GM23338 (cell line): ENCODE results near the gene DCDC1. TPM values are rescaled to one million over a fixed set of nuclear protein-coding genes. Genes with fewer than 3 reads are reported as not detected.

Experiments used
- ATAC-seq: fragments of 200-7000 bp; cut with Tn5 transposase; 3 replicates; pipeline ENCODE4 v1.9.1; 2020
- DNase-seq: peaks from one replicate; pipeline ENCODE4 v3.0.0-alpha.2; 2015; ENCODE audit warnings: low spot score
- H2AFZ ChIP-seq: fragments of 200-600 bp; sonication (generic); 2 replicates; pipeline ENCODE4 v1.8.0; 2016; ENCODE audit warnings: antibody characterized with exemption, mild to moderate bottlenecking, moderate library complexity
- H3F3A ChIP-seq: fragments of 200-600 bp; sonication (generic); replicated peaks from 2 replicates; pipeline ENCODE4 v1.8.0; 2017; ENCODE audit warnings: antibody characterized with exemption, mixed run types, low read depth
- H3K27ac ChIP-seq: fragments of 200-600 bp; sonication (generic); 2 replicates; pipeline ENCODE4 v1.6.1; 2016; ENCODE audit warnings: low read depth
- H3K27me3 ChIP-seq: fragments of 200-600 bp; sonication (generic); 2 replicates; pipeline ENCODE4 v1.8.0; 2016; ENCODE audit warnings: mild to moderate bottlenecking, mixed run types, moderate library complexity; ENCODE audit not compliant: insufficient read depth
- H3K36me3 ChIP-seq: fragments of 200-600 bp; sonication (generic); 2 replicates; pipeline ENCODE4 v1.8.0; 2016; ENCODE audit warnings: mild to moderate bottlenecking; ENCODE audit not compliant: insufficient read depth
- H3K4me1 ChIP-seq: fragments of 200-600 bp; sonication (generic); 2 replicates; pipeline ENCODE4 v1.8.0; 2016; ENCODE audit warnings: mild to moderate bottlenecking, moderate library complexity; ENCODE audit not compliant: insufficient read depth
- H3K4me2 ChIP-seq: fragments of 200-600 bp; sonication (generic); 2 replicates; pipeline ENCODE4 v1.7.1; 2017; ENCODE audit warnings: mixed run types
- H3K4me3 ChIP-seq: fragments of 200-600 bp; sonication (generic); 2 replicates; pipeline ENCODE4 v1.6.1; 2016; ENCODE audit warnings: mixed run types
- H3K79me2 ChIP-seq: fragments of 200-600 bp; sonication (generic); replicated peaks from 2 replicates; pipeline ENCODE4 v1.8.0; 2017; ENCODE audit warnings: mild to moderate bottlenecking; ENCODE audit not compliant: insufficient read depth
- H3K9me2 ChIP-seq: fragments of 200-600 bp; sonication (generic); 2 replicates; pipeline ENCODE4 v1.8.0; 2017; ENCODE audit not compliant: insufficient read depth
- H4K20me1 ChIP-seq: fragments of 200-600 bp; sonication (generic); replicated peaks from 2 replicates; pipeline ENCODE4 v1.8.0; 2017; ENCODE audit warnings: mild to moderate bottlenecking; ENCODE audit not compliant: insufficient read depth
- H3K27ac Mint-ChIP-seq: 2 replicates; pipeline ENCODE4 v1.8.0; 2020; ENCODE audit warnings: inconsistent platforms, mild to moderate bottlenecking, moderate library complexity, mixed read lengths
- H3K27me3 Mint-ChIP-seq: 3 replicates; pipeline ENCODE4 v1.8.0; 2022; ENCODE audit warnings: low read depth, mild to moderate bottlenecking, moderate library complexity, mixed read lengths, inconsistent platforms; ENCODE audit not compliant: insufficient read depth, poor library complexity
- H3K36me3 Mint-ChIP-seq: 3 replicates; pipeline ENCODE4 v1.8.0; 2021; ENCODE audit warnings: low read depth, mild to moderate bottlenecking, inconsistent platforms, moderate library complexity, mixed read lengths
- H3K4me1 Mint-ChIP-seq: 3 replicates; pipeline ENCODE4 v1.8.0; 2020; ENCODE audit warnings: mild to moderate bottlenecking, inconsistent platforms, mixed read lengths
- H3K4me3 Mint-ChIP-seq: 3 replicates; pipeline ENCODE4 v1.8.0; 2021; ENCODE audit warnings: moderate library complexity, mild to moderate bottlenecking, inconsistent platforms, mixed read lengths
- H3K9me3 Mint-ChIP-seq: 3 replicates; pipeline ENCODE4 v1.8.0; 2020; ENCODE audit warnings: moderate library complexity, mild to moderate bottlenecking, inconsistent platforms, mixed read lengths
- CREB1 ChIP-seq: fragments of 250-450 bp; sonication (Bioruptor Pico); IDR thresholded peaks from 2 replicates; pipeline ENCODE4 v1.5.0; 2020; ENCODE audit warnings: low read depth, mild to moderate bottlenecking, moderate library complexity
- CTCF ChIP-seq, 2 experiments: fragments of 200-600 bp in 1 of 2; sonication (generic) in 1 of 2; conservative IDR thresholded peaks; 2 replicates each; pipeline versions ENCODE4 v1.5.1 to v1.6.1; 2016 to 2017; ENCODE audit warnings: antibody characterized with exemption in 2 of 2, low read depth in 2 of 2, mild to moderate bottlenecking in 2 of 2, moderate library complexity in 1 of 2
- ETS1 ChIP-seq: IDR thresholded peaks from 2 replicates; pipeline ENCODE4 v1.6.1; 2016; ENCODE audit warnings: antibody characterized with exemption
- EZH2 ChIP-seq: fragments of 200-600 bp; sonication (generic); IDR thresholded peaks from one replicate; pipeline ENCODE4 v1.8.0; 2017; ENCODE audit warnings: antibody characterized with exemption, mild to moderate bottlenecking, low read depth; ENCODE audit not compliant: unreplicated experiment
- EZH2phosphoT487 ChIP-seq: fragments of 200-600 bp; sonication (generic); IDR thresholded peaks from one replicate; pipeline ENCODE4 v1.8.1; 2018; ENCODE audit warnings: antibody characterized with exemption; ENCODE audit not compliant: unreplicated experiment
- JUNB ChIP-seq: IDR thresholded peaks from one replicate; pipeline ENCODE4 v1.6.1; 2016; ENCODE audit warnings: antibody characterized with exemption; ENCODE audit not compliant: unreplicated experiment
- NANOG ChIP-seq: IDR thresholded peaks from 2 replicates; pipeline ENCODE4 v1.6.1; 2016; ENCODE audit warnings: antibody characterized with exemption, borderline replicate concordance
- POLR2AphosphoS5 ChIP-seq: IDR thresholded peaks from 2 replicates; pipeline ENCODE4 v1.6.1; 2016; ENCODE audit warnings: antibody characterized with exemption, low read depth
- REST ChIP-seq: IDR thresholded peaks from one replicate; pipeline ENCODE4 v1.6.1; 2018; ENCODE audit warnings: antibody characterized with exemption; ENCODE audit not compliant: unreplicated experiment
- STAT1 ChIP-seq: IDR thresholded peaks from one replicate; pipeline ENCODE4 v1.6.1; 2016; ENCODE audit warnings: antibody characterized with exemption; ENCODE audit not compliant: unreplicated experiment
- ZNF114 ChIP-seq: fragments of 250-450 bp; sonication (Bioruptor Pico); IDR thresholded peaks from 2 replicates; pipeline ENCODE4 v1.5.0; 2020; ENCODE audit warnings: mild to moderate bottlenecking, moderate library complexity
- ZNF331 ChIP-seq: fragments of 250-450 bp; sonication (Bioruptor Pico); IDR thresholded peaks from 2 replicates; pipeline ENCODE4 v1.5.0; 2020; ENCODE audit warnings: low read depth, mild to moderate bottlenecking, moderate library complexity
- ZNF462 ChIP-seq: fragments of 250-450 bp; sonication (Bioruptor Pico); IDR thresholded peaks from 2 replicates; pipeline ENCODE4 v1.5.0; 2020; ENCODE audit warnings: mild to moderate bottlenecking, moderate library complexity
- polyA plus RNA-seq: library from polyadenylated mRNA; unstranded; fragments of >200 nt; fragmentation: Nextera tagmentation; extraction: Ambion mirVana; gene quantifications from 2 replicates; pipeline ENCODE4 v1.2.1, GENCODE V29; 2016
- total RNA-seq: library from RNA; depleted of rRNA; stranded (reverse); fragments of >200 nt; shearing (Covaris generic); gene quantifications from 2 replicates; pipeline ENCODE4 v1.2.3, GENCODE V29; 2014

The DCDC1 gene
- total and polyA plus RNA-seq, 2 experiments from 2014 or later = 0.56 to 0.58 TPM

- Histone ChIP-seq H3K27ac (no peak overlapping the region), H3K4me1 (no peaks in the 10 kb centered on the region), H3K4me2 (no peak overlapping the region), H3K79me2 (no peaks in the 10 kb centered on the region), H3K4me3 (no peak overlapping the region), H3K36me3 (peaks cover 10% of the 10 kb centered on the region), H3K9me2 (no peaks in the 10 kb centered on the region), H3F3A (no peaks in the 10 kb centered on the region), H4K20me1 (no peaks in the 10 kb centered on the region), H3K27me3 (no peaks in the 10 kb centered on the region), H2AFZ (no peak overlapping the region)
- no peak for TF ChIP-seq CTCF (conservative IDR thresholded peaks at IDR 0.05; ENCODE audit: low read depth in 2 of 2)
- TF ChIP-seq NANOG = no peak
- TF ChIP-seq POLR2AphosphoS5 = no peak
- no peak for TF ChIP-seq CREB1 (CRISPR knock-in tag)
- no peak for TF ChIP-seq ZNF114
- TF ChIP-seq ZNF331 (CRISPR knock-in tag) = no peak
- no peak for TF ChIP-seq JUNB
- TF ChIP-seq ETS1 = no peak
- no peak for TF ChIP-seq EZH2
- no peak for TF ChIP-seq EZH2phosphoT487
- TF ChIP-seq STAT1 = no peak
- no peak for TF ChIP-seq ZNF462 (CRISPR knock-in tag)
- no peak for TF ChIP-seq REST
- Mint-ChIP-seq H3K9me3 (peaks cover 24% of the 10 kb centered on the region), H3K4me1 (no peaks in the 10 kb centered on the region), H3K27ac (no peak overlapping the region), H3K27me3 (peaks cover 6% of the 10 kb centered on the region), H3K36me3 (peaks cover 22% of the 10 kb centered on the region), H3K4me3 (no peak overlapping the region)
- DNase-seq (no peak), ATAC-seq (no peak)
These were observed 31.7 kb downstream of the DCDC1 start for GRCh38 chr11:31337806-31338205.
